AG04450 (cell line): Measurements from ENCODE around the gene CGNL1. TPM values are rescaled to one million over a fixed set of nuclear protein-coding genes. Genes with fewer than 3 reads are reported as not detected.
A peak's percentile ranks its signal among the peaks of the same experiment; 100 is the strongest.

Experiments
- CTCF ChIA-PET: fragments of 300-600, 350-600 bp; formaldehyde crosslinking; extraction: SDS; loops from one replicate; lab custom pipeline; 2022; ENCODE audit warnings: antibody characterized with exemption, inconsistent platforms; lab: Charles Lee
- POLR2A ChIA-PET: fragments of 350-600 bp; formaldehyde crosslinking; extraction: SDS; loops from one replicate; lab custom pipeline; 2021; ENCODE audit warnings: antibody characterized with exemption, inconsistent platforms; lab: Yijun Ruan, JAX
- DNase-seq: peaks from one replicate; pipeline ENCODE4 v3.0.0-alpha.2; 2011; ENCODE audit warnings: low read depth, low spot score
- H3K27ac ChIP-seq: one replicate; pipeline ENCODE4 v1.5.1; 2012; ENCODE audit warnings: low read depth, low read length, control low read depth
- H3K27me3 ChIP-seq: one replicate; pipeline ENCODE4 v1.6.0; 2012; ENCODE audit warnings: low read length; ENCODE audit not compliant: control insufficient read depth, insufficient read depth
- H3K4me3 ChIP-seq: 2 replicates; pipeline ENCODE4 v1.5.1; 2011; ENCODE audit warnings: mild to moderate bottlenecking, low read depth, low read length, control low read depth
- H3K9me3 ChIP-seq: 2 replicates; pipeline ENCODE4 v1.5.1; 2012; ENCODE audit warnings: low read length; ENCODE audit not compliant: control insufficient read depth, insufficient read depth
- CTCF ChIP-seq: IDR thresholded peaks from 2 replicates; pipeline ENCODE4 v1.5.1; 2011; ENCODE audit warnings: low read depth, low read length, control low read depth, inconsistent platforms
- polyA plus RNA-seq: library from polyadenylated mRNA; depleted of rRNA; stranded (reverse); fragments of >200 nt; gene quantifications from 2 replicates; pipeline ENCODE4 v1.2.3, GENCODE V29; 2011

Gene CGNL1
- polyA plus RNA-seq, 1 experiment: 0.25 TPM

GRCh38 chr15:57526076-57526475 lies 149.8 kb downstream of the CGNL1 start:
- no peak for TF ChIP-seq CTCF
- Histone ChIP-seq H3K9me3 (no peaks in the 10 kb centered on the region), H3K27me3 (peaks cover 9% of the 10 kb centered on the region), H3K27ac (no peak overlapping the region), H3K4me3 (no peak overlapping the region)
- ChIA-PET POLR2A (no interaction called here), CTCF (interaction anchor here (1.3 to 6.4 kb wide), 8 partner anchors 17 to 1035 kb away, joined by 6 to 503 read pairs (median 22); no protein-coding TSS in a partner anchor)
- DNase-seq: no peak

- DNase-seq: no peak
- CTCF ChIA-PET: interaction anchor here (0.8 to 6.4 kb wide), 18 partner anchors 8 to 1035 kb away, joined by 3 to 503 read pairs (median 8); no protein-coding TSS in a partner anchor
- H3K27me3 ChIP-seq: peaks cover 9% of the 10 kb centered on the region
- POLR2A ChIA-PET: no interaction called here
- H3K27ac ChIP-seq: no peak overlapping the region
- H3K4me3 ChIP-seq: no peak overlapping the region
- TF ChIP-seq CTCF: no peak
- H3K9me3 ChIP-seq: no peaks in the 10 kb centered on the region
Observed at GRCh38 chr15:57526615-57527014, 150.3 kb downstream of the CGNL1 start.

- H3K9me3 ChIP-seq: no peaks in the 10 kb centered on the region
- POLR2A ChIA-PET: no interaction called here
- peak; percentile 65 for TF ChIP-seq CTCF
- peaks cover 9% of the 10 kb centered on the region for H3K27me3 ChIP-seq
- H3K4me3 ChIP-seq: no peak overlapping the region
- no peak overlapping the region for H3K27ac ChIP-seq
- CTCF ChIA-PET: interaction anchor here (0.6 to 6.4 kb wide), 44 partner anchors 9 to 1038 kb away, joined by 3 to 503 read pairs (median 4); partner anchors contain the start of gene CGNL1
- peak; percentile 78 for DNase-seq
Observed at GRCh38 chr15:57527382-57528091, 151.2 kb downstream of the CGNL1 start.

GRCh38 chr15:57528940-57529565 lies 152.7 kb downstream of the CGNL1 start:
- no peak for TF ChIP-seq CTCF
- no peak for DNase-seq
- H3K27ac ChIP-seq: no peak overlapping the region
- H3K4me3 ChIP-seq: no peak overlapping the region
- H3K27me3 ChIP-seq: peaks cover 12% of the 10 kb centered on the region
- CTCF ChIA-PET: interaction anchor here (0.8 to 6.4 kb wide), 12 partner anchors 8 to 1037 kb away, joined by 3 to 503 read pairs (median 11); no protein-coding TSS in a partner anchor
- POLR2A ChIA-PET: interaction anchor here (0.6 kb wide), 1 partner anchor 236 kb away, joined by 3 read pairs; no protein-coding TSS in a partner anchor
- no peaks in the 10 kb centered on the region for H3K9me3 ChIP-seq
